Measurements from ENCODE around the gene SNX17. TPM values are rescaled to one million over a fixed set of nuclear protein-coding genes. Genes with fewer than 3 reads are reported as not detected.

SNX17 gene
- total RNA-seq, result 148 and 150 TPM in 2 replicates

GRCh38 chr2:27370026-27370815 lies at the start of gene SNX17, which contains the start of gene EIF2B4:
SNX17 (plus strand) TSS chr2:27370616; CDS start chr2:27370744, 128 bp downstream.
EIF2B4 (minus strand) TSS chr2:27370338; CDS start chr2:27370314, 24 bp downstream.

GRCh38 chr2:27322766-27323595 lies 47.4 kb upstream of the SNX17 start, which contains the start of gene MPV17:
MPV17 (minus strand) TSS chr2:27323097; CDS start chr2:27322517, 580 bp downstream.

GRCh38 chr2:27356382-27357181 lies 13.8 kb upstream of the SNX17 start, which contains the start of gene GTF3C2:
GTF3C2 (minus strand) TSS chr2:27356764; CDS start chr2:27343554, 13,210 bp downstream.

DNA sequence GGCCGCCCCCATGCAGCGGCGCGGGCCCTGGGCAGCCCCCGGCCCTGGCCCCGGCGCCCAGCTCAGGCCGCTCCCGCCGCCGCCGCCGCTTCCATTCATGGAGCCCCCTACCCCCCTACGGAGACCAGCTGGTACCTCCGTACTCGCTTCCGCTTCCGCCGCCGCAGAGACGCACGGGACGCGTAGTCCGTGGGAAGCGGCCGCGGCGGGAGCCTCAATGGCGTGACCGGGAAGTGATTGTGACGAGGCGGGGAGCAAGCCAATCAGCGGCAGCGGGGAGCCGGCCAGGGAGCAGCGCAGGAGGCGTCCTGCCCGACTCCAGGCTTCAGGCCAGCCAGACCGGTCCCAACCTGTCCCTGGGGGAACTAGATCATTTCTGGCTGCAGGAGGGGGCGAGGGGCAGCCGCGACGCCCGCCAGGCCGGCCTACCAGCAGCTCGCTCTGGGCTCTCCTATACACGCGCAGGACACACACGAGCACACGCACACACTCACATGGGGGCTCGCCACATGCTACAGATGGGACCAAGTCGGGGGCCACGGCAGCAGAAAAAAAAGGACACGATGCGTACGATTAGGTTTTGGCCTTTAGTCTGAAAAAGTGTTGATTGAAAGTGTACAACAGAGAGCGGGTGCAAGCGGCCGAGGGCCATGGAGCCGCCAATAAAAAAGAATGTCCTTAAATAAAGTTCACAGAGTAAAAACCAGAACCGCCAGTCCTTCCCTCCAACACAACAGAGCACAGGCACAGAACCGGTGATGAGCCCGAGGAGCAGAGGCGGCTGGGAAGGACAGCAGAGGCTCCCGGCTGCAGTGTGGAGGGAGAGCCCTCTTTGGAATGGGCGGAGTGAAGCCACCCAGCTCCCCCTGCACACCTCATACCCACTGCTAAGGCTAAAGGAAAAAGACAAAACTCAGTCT lies 10.5 kb downstream of the SNX17 start, which contains the start of gene ZNF513:
ZNF513 (minus strand) TSS at position 109 of the 920 bp plus-strand sequence. CDS start 208 bp downstream, outside the sequence.

DNA sequence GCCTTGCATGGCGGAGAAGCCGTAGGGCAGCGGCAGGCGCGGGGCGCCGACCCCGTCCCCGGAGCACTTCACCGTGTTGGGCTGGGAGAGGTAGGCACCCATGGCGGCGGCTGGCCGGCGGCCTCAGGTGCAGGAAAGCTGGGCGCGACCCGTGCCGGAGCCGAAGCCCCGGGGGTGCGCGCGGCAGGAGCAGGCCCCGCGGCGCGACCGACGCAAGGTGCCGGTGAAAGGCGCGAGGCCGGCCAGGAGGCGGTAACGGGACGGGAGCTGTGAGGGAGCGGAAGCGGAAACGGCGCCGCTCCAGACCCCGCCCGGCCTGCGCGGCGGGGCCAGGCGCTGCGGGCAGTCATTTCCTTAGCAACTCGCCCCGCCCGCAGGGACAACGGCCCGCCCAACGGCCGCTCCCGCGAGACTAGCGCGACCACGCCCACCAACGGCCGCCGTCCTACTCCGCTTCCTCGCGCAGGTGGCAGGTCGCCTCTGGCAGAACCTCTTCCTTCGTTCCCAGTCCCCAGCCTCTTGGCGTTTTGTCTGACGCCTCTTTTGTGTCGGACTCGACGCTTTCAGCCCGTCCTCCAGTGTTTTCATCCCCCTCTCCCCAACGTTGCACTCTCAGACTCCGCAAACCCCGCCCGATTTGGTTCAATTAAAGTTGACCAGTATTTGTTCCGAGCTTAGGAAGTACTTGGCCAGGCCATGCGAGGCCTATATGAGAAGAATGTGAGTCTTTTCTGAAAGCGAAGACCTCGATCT lies 39.1 kb downstream of the SNX17 start, which contains the start of gene PPM1G:
PPM1G (minus strand) TSS at position 271 of the 753 bp plus-strand sequence; CDS start at position 102, 169 bp downstream.

Other genes with a start within 250 kb of the SNX17 start
- 0.16 and 0.89 TPM in 2 replicates for gene ABHD1, start 246.8 kb upstream of the SNX17 start, total RNA-seq
- gene PREB, start 236.0 kb upstream of the SNX17 start, total RNA-seq, result 41.6 and 72.5 TPM in 2 replicates
- not detected in 2 replicates for gene PRR30, start 231.2 kb upstream of the SNX17 start, total RNA-seq
- not detected in 2 replicates for gene TCF23, start 221.6 kb upstream of the SNX17 start, total RNA-seq
- gene ATRAID, start 158.6 kb upstream of the SNX17 start, total RNA-seq, result 164 and 249 TPM in 2 replicates
- gene SLC5A6, start 158.3 kb upstream of the SNX17 start, total RNA-seq, result 28.4 and 63.9 TPM in 2 replicates
- 66.8 and 124 TPM in 2 replicates for gene CAD, start 153.2 kb upstream of the SNX17 start, total RNA-seq
- gene SLC30A3, start 107.6 kb upstream of the SNX17 start, total RNA-seq, result under 0.01 TPM in 1 of 2 replicates, not detected in the other
- gene DNAJC5G, start 95.2 kb upstream of the SNX17 start, total RNA-seq, result not detected in 2 replicates
- gene TRIM54, start 88.2 kb upstream of the SNX17 start, total RNA-seq, result not detected in 2 replicates
- gene UCN, start 62.2 kb upstream of the SNX17 start, total RNA-seq, result 0.65 and 0.76 TPM in 2 replicates
- gene MPV17, start 47.5 kb upstream of the SNX17 start, total RNA-seq, result 79.0 and 79.9 TPM in 2 replicates
- gene GTF3C2, start 13.9 kb upstream of the SNX17 start, total RNA-seq, result 44.4 and 49.5 TPM in 2 replicates
- gene EIF2B4, start 278 bp upstream of the SNX17 start, total RNA-seq, result 27.0 and 33.4 TPM in 2 replicates
- 6.7 and 12.9 TPM in 2 replicates for gene ZNF513, start 10.1 kb downstream of the SNX17 start, total RNA-seq
- 66.2 and 153 TPM in 2 replicates for gene PPM1G, start 39.0 kb downstream of the SNX17 start, total RNA-seq
- 81.2 and 88.4 TPM in 2 replicates for gene NRBP1, start 58.0 kb downstream of the SNX17 start, total RNA-seq
- 0.49 and 8.9 TPM in 2 replicates for gene KRTCAP3, start 71.8 kb downstream of the SNX17 start, total RNA-seq
- 14.7 and 19.4 TPM in 2 replicates for gene IFT172, start 119.1 kb downstream of the SNX17 start, total RNA-seq
- 18.6 and 35.9 TPM in 2 replicates for gene FNDC4, start 124.6 kb downstream of the SNX17 start, total RNA-seq
- gene GCKR, start 126.2 kb downstream of the SNX17 start, total RNA-seq, result 1.1 TPM in 1 of 2 replicates, not detected in the other
- gene ZNF512, start 212.4 kb downstream of the SNX17 start, total RNA-seq, result 13.0 and 20.8 TPM in 2 replicates

Measured in mesangial cell (primary cell).